Panc1 (cell line): ENCODE measurements around the gene PPP1R9B.

Experiments used
- SIN3A ChIP-seq: IDR thresholded peaks from 2 replicates; pipeline ENCODE4 v1.6.1; 2012; ENCODE audit warnings: low read depth, mild to moderate bottlenecking, low read length, moderate library complexity, borderline replicate concordance; ENCODE audit not compliant: insufficient read depth
- TF ChIP-seq, protein P1 (sequence below): fragments of 450-650 bp; IDR thresholded peaks from 2 replicates; pipeline ENCODE4 v1.5.1; 2017; ENCODE audit warnings: mild to moderate bottlenecking

DNA sequence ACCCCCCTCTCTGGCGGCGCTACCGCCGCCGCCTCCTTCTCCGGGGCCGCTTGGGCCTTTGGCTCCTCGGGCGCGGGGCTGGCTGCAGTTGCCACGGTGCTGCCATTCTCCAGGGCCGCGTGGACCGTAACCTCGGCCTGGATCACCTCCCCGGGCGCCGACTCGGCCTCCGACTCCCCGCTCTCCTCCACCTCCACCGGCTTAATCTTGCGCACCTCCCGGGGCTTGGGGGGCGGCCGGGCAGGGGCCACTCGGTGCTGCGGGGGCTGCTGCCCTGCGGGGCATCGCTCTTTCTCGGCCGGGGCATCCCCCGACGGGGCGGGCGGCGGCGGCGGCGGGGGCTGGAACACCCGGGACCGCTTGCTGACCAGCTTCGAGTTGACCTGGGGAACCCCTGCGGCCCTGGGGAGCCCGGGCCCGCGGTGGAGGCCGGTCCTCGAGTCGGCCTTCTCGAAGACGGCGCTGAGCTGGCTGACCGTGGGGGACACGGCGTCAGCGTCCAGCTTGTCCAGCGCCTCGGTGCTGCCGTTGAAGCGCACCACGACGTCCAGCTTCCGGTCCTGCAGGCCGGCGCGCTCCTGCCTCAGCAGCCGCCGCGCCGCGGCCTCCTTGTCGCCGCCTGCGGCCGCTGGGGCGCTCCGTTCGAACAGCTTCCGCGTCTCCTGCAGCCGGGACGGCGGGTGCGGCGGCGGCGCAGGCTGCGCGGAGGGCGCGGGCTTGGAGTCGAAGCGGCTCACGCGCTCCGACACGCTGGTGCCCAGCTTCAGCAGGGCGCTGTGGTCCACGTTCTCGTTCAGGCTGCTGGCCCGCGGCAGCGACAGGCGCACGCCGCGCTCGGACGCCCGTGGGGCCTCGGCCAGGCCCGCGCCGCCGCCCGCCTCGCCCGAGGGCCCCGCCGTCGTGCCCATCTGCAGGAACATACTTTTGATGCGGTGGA lies 792 bp downstream of the PPP1R9B start:
- TF ChIP-seq, protein P1, sequence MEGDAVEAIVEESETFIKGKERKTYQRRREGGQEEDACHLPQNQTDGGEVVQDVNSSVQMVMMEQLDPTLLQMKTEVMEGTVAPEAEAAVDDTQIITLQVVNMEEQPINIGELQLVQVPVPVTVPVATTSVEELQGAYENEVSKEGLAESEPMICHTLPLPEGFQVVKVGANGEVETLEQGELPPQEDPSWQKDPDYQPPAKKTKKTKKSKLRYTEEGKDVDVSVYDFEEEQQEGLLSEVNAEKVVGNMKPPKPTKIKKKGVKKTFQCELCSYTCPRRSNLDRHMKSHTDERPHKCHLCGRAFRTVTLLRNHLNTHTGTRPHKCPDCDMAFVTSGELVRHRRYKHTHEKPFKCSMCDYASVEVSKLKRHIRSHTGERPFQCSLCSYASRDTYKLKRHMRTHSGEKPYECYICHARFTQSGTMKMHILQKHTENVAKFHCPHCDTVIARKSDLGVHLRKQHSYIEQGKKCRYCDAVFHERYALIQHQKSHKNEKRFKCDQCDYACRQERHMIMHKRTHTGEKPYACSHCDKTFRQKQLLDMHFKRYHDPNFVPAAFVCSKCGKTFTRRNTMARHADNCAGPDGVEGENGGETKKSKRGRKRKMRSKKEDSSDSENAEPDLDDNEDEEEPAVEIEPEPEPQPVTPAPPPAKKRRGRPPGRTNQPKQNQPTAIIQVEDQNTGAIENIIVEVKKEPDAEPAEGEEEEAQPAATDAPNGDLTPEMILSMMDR: no peak; the same call in 1 of the 2 replicates
- peak; percentile 34; the same call in 1 of the 2 replicates for TF ChIP-seq SIN3A
